Subcutaneous abdominal adipose tissue (tissue), 5 donors: Measurements from ENCODE around the gene ACTR1A.
"Not testable (repeated sequence)": the region's sequence is repeated elsewhere in the genome, so short reads cannot be mapped to it uniquely, and the experiment has no call there.

Experiments used
- H3K27ac ChIP-seq: one replicate; pipeline ENCODE4 v1.7.0; 2013; ENCODE audit warnings: low read depth, mild to moderate bottlenecking, inconsistent platforms, low read length, moderate library complexity
- H3K27me3 ChIP-seq, 5 donors: one replicate each; pipeline ENCODE4 v1.7.0; 2013; ENCODE audit warnings: low read length in 5 of 5, inconsistent platforms in 1 of 5; ENCODE audit not compliant: control insufficient read depth in 5 of 5, insufficient read depth in 4 of 5
- H3K36me3 ChIP-seq, 5 donors: one replicate each; pipeline ENCODE4 v1.7.0; 2013; ENCODE audit warnings: low read length in 5 of 5; ENCODE audit not compliant: control insufficient read depth in 5 of 5, insufficient read depth in 5 of 5
- H3K4me1 ChIP-seq, 5 donors: one replicate each; pipeline ENCODE4 v1.7.0; 2013; ENCODE audit warnings: low read length in 5 of 5, mild to moderate bottlenecking in 3 of 5, moderate library complexity in 1 of 5; ENCODE audit not compliant: control insufficient read depth in 5 of 5, insufficient read depth in 5 of 5
- H3K4me3 ChIP-seq, 5 donors: one replicate each; pipeline ENCODE4 v1.7.0; 2013; ENCODE audit warnings: low read length in 5 of 5, low read depth in 1 of 5
- H3K9ac ChIP-seq, 5 donors: one replicate each; pipeline ENCODE4 v1.7.0; 2013; ENCODE audit warnings: low read length in 5 of 5, mild to moderate bottlenecking in 4 of 5, moderate library complexity in 3 of 5
- H3K9me3 ChIP-seq, 5 donors: one replicate each; pipeline ENCODE4 v1.7.0; 2013; ENCODE audit warnings: low read length in 5 of 5; ENCODE audit not compliant: control insufficient read depth in 5 of 5
- donor health status: healthy.
- donor health status: healthy.
- donor health status: healthy.
- donor health status: healthy.
- donor health status: healthy.

The ACTR1A gene

GRCh38 chr10:102537948-102538347 lies 35.4 kb upstream of the ACTR1A start:
- Histone ChIP-seq H3K4me1 (peaks cover 0 to 5% (median 2%) of the 10 kb centered on the region in 5 donors), H3K9ac (no peak overlapping the region), H3K9me3 (no peaks in the 10 kb centered on the region), H3K4me3 (no peak overlapping the region), H3K27ac (no peak overlapping the region), H3K36me3 (peaks cover 0 to 13% (median 3%) of the 10 kb centered on the region in 5 donors), H3K27me3 (no peaks in the 10 kb centered on the region)

- Histone ChIP-seq H3K36me3 (peaks cover 0 to 15% (median 3%) of the 10 kb centered on the region in 5 donors), H3K27me3 (no peaks in the 10 kb centered on the region), H3K9me3 (no peaks in the 10 kb centered on the region), H3K9ac (no peak overlapping the region), H3K27ac (no peak overlapping the region), H3K4me3 (no peak overlapping the region), H3K4me1 (peaks cover 0 to 5% (median 2%) of the 10 kb centered on the region in 5 donors)
Observed at GRCh38 chr10:102537367-102537766, 34.9 kb upstream of the ACTR1A start.

GRCh38 chr10:102535481-102536147 lies 33.1 kb upstream of the ACTR1A start:
- Histone ChIP-seq H3K4me1 (peaks cover 0 to 5% (median 2%) of the 10 kb centered on the region in 5 donors), H3K27ac (no peak overlapping the region), H3K9me3 (no peaks in the 10 kb centered on the region), H3K27me3 (no peaks in the 10 kb centered on the region), H3K4me3 (no peak overlapping the region), H3K36me3 (peaks cover 0 to 17% (median 3%) of the 10 kb centered on the region in 5 donors), H3K9ac (no peak overlapping the region)

- not testable (repeated sequence) for H3K4me1 ChIP-seq, H3K27me3 ChIP-seq
Observed at GRCh38 chr10:102534966-102535365, 32.5 kb upstream of the ACTR1A start.

GRCh38 chr10:102534333-102534732 lies 31.8 kb upstream of the ACTR1A start:
- Histone ChIP-seq H3K9ac (no peak overlapping the region), H3K27ac (no peak overlapping the region), H3K4me3 (no peak overlapping the region), H3K4me1 (no peaks in the 10 kb centered on the region), H3K27me3 (no peaks in the 10 kb centered on the region), H3K36me3 (peaks cover 0 to 17% (median 3%) of the 10 kb centered on the region in 5 donors), H3K9me3 (no peaks in the 10 kb centered on the region)

More at GRCh38 chr10:102534966-102535365, 32.5 kb upstream of the ACTR1A start:
- H3K4me3 ChIP-seq, H3K9ac ChIP-seq, H3K27ac ChIP-seq, H3K9me3 ChIP-seq: not testable (repeated sequence)
- H3K36me3 ChIP-seq = peaks cover 0 to 17% (median 3%) of the 10 kb centered on the region in 5 donors

- Histone ChIP-seq H3K27ac (no peak overlapping the region), H3K36me3 (peaks cover 0 to 13% (median 4%) of the 10 kb centered on the region in 5 donors), H3K4me3 (no peak overlapping the region), H3K9me3 (no peaks in the 10 kb centered on the region), H3K4me1 (peaks cover 0 to 11% (median 8%) of the 10 kb centered on the region in 5 donors), H3K9ac (no peak overlapping the region), H3K27me3 (no peaks in the 10 kb centered on the region)
Observed at GRCh38 chr10:102527546-102527945, 25.0 kb upstream of the ACTR1A start.

GRCh38 chr10:102524746-102525145 lies 22.2 kb upstream of the ACTR1A start:
- Histone ChIP-seq H3K9ac (no peak overlapping the region), H3K4me3 (no peak overlapping the region), H3K9me3 (no peaks in the 10 kb centered on the region), H3K4me1 (peaks cover 0 to 11% (median 8%) of the 10 kb centered on the region in 5 donors), H3K27me3 (no peaks in the 10 kb centered on the region), H3K27ac (no peak overlapping the region), H3K36me3 (peaks cover 0 to 13% (median 5%) of the 10 kb centered on the region in 5 donors)

GRCh38 chr10:102523250-102524029 lies 20.9 kb upstream of the ACTR1A start:
- peaks cover 0 to 14% (median 5%) of the 10 kb centered on the region in 5 donors for H3K36me3 ChIP-seq
- no peak overlapping the region for H3K9ac ChIP-seq
- peaks cover 0 to 11% (median 8%) of the 10 kb centered on the region in 5 donors for H3K4me1 ChIP-seq
- H3K4me3 ChIP-seq = no peak overlapping the region
- no peak overlapping the region for H3K27ac ChIP-seq
- no peaks in the 10 kb centered on the region for H3K27me3 ChIP-seq
- no peaks in the 10 kb centered on the region for H3K9me3 ChIP-seq

GRCh38 chr10:102522874-102523249 lies 20.4 kb upstream of the ACTR1A start:
- Histone ChIP-seq H3K27me3 (no peaks in the 10 kb centered on the region), H3K36me3 (peaks cover 0 to 17% (median 5%) of the 10 kb centered on the region in 5 donors), H3K9me3 (no peaks in the 10 kb centered on the region), H3K4me1 (peaks cover 0 to 11% (median 8%) of the 10 kb centered on the region in 5 donors), H3K4me3 (no peak overlapping the region), H3K9ac (no peak overlapping the region), H3K27ac (no peak overlapping the region)

- H3K4me1 ChIP-seq = peaks cover 8 to 30% (median 24%) of the 10 kb centered on the region in 5 donors
- no peak overlapping the region for H3K4me3 ChIP-seq
- no peaks in the 10 kb centered on the region for H3K27me3 ChIP-seq
- H3K9me3 ChIP-seq = no peaks in the 10 kb centered on the region
- H3K9ac ChIP-seq = no peak overlapping the region
- H3K36me3 ChIP-seq = peaks cover 0 to 21% (median 8%) of the 10 kb centered on the region in 5 donors
- H3K27ac ChIP-seq = no peak overlapping the region
Observed at GRCh38 chr10:102519246-102519825, 16.8 kb upstream of the ACTR1A start.
